Right lobe of liver (tissue), 4 donors: ENCODE results near the gene AGA.

Experiments
- CTCF ChIP-seq, 4 donors: fragments of 200-600 bp in 3 of 4; fragments of 450-650 bp in 1 of 4; IDR thresholded peaks; one replicate each; pipeline versions ENCODE4 v1.5.1 to v1.8.0; 2016 to 2022; ENCODE audit warnings: antibody characterized with exemption in 4 of 4, mild to moderate bottlenecking in 2 of 4
- POLR2A ChIP-seq: fragments of 450-650 bp; IDR thresholded peaks from one replicate; pipeline ENCODE4 v1.6.1; 2017; ENCODE audit warnings: antibody characterized with exemption, mild to moderate bottlenecking
- donor health status: DM: no; HTN: no; CAD: no.
- donor health status: DM: no; HTN: no; CAD: no.
- donor health status: DM: no; HTN: yes; CAD: no.

DNA sequence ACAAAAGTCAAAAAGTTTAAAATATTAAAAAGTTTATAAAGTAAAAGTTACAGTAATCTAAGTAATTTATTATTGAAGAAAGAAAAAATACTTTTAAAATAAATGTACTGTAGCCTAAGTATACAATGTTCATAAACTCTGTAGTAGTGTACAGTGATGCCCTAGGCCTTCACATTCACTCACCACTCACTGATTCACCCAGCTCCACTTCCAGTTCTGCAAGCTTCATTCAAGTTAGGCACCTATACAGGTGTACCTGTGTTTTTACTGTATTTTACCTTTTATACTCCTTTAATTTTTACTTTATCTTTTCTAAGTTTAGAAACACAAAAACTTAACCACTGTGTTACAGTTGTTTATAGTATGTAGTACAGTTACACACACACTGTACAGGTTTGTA is 40.1 kb upstream of the AGA start:
- TF ChIP-seq CTCF (IDR thresholded peaks at IDR 0.05) = no peak
- no peak for TF ChIP-seq POLR2A
